Measurements from ENCODE around the gene DDI2. TPM values are rescaled to one million over a fixed set of nuclear protein-coding genes. Genes with fewer than 3 reads are reported as not detected.

DDI2 gene
- total and polyA plus RNA-seq, 9 of the 15 experiments (the other 6 are each of a cell fraction or from before 2014, with no cell fraction given) = 6.5 to 48.4 (median 21.2) TPM

- TF ChIP-seq, protein P1, sequence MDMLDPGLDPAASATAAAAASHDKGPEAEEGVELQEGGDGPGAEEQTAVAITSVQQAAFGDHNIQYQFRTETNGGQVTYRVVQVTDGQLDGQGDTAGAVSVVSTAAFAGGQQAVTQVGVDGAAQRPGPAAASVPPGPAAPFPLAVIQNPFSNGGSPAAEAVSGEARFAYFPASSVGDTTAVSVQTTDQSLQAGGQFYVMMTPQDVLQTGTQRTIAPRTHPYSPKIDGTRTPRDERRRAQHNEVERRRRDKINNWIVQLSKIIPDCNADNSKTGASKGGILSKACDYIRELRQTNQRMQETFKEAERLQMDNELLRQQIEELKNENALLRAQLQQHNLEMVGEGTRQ (CRISPR knock-in tag; IDR thresholded peaks at IDR 0.05) = no peak
- TF ChIP-seq POLR2AphosphoS5 (IDR thresholded peaks at IDR 0.05; ENCODE audit: control insufficient read depth, insufficient read depth, low read depth, low read length) = peak; percentile 54
- TF ChIP-seq, protein P2, sequence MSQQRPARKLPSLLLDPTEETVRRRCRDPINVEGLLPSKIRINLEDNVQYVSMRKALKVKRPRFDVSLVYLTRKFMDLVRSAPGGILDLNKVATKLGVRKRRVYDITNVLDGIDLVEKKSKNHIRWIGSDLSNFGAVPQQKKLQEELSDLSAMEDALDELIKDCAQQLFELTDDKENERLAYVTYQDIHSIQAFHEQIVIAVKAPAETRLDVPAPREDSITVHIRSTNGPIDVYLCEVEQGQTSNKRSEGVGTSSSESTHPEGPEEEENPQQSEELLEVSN (IDR thresholded peaks at IDR 0.05; ENCODE audit: borderline replicate concordance in 1 of 2, extremely low read depth in 1 of 2, insufficient read depth in 1 of 2, insufficient read length in 1 of 2, low read depth in 1 of 2, low read length in 1 of 2, poor library complexity in 1 of 2, severe bottlenecking in 1 of 2) = peak in 1 of 2 experiments; percentile 71
- no peak for TF ChIP-seq KLF1 (tag; IDR thresholded peaks at IDR 0.05)
- TF ChIP-seq HCFC1 (IDR thresholded peaks at IDR 0.05; ENCODE audit: low read depth, low read length) = peak; percentile 51; the same call in 1 of the 2 replicates
- no peak for TF ChIP-seq ZC3H8 (IDR thresholded peaks at IDR 0.05)
- no peak for TF ChIP-seq ZNF445 (CRISPR knock-in tag; IDR thresholded peaks at IDR 0.05; ENCODE audit: low read depth)
- TF ChIP-seq SIN3A (IDR thresholded peaks at IDR 0.05; ENCODE audit: borderline replicate concordance in 2 of 2, control insufficient read depth in 1 of 2, low read depth in 2 of 2, low read length in 2 of 2) = peak in 1 of 2 experiments; percentile 47; a peak in 1 of 4 replicates
- no peak for TF ChIP-seq ZNF165 (CRISPR knock-in tag; IDR thresholded peaks at IDR 0.05; ENCODE audit: borderline replicate concordance)
- 0 out of 2 replicates have a peak, but pooled peaks have one; percentile 7 for TF ChIP-seq SMAD4 (CRISPR knock-in tag; conservative IDR thresholded peaks at IDR 0.05)
- TF ChIP-seq ETV6 (IDR thresholded peaks at IDR 0.05; ENCODE audit: borderline replicate concordance in 1 of 2, low read depth in 2 of 2, low read length in 1 of 2) = no peak
- TF ChIP-seq ETV6 (CRISPR knock-in tag; IDR thresholded peaks at IDR 0.05; ENCODE audit: borderline replicate concordance) = no peak
- TF ChIP-seq ZNF384 (IDR thresholded peaks at IDR 0.05; ENCODE audit: low read depth, low read length) = no peak
- TF ChIP-seq UBTF (IDR thresholded peaks at IDR 0.05; ENCODE audit: borderline replicate concordance in 1 of 2, low read depth in 2 of 2, low read length in 2 of 2) = peak; percentile 90 to 93
- no peak for TF ChIP-seq ZNF589 (CRISPR knock-in tag; IDR thresholded peaks at IDR 0.05; ENCODE audit: low read depth)
- peak in 1 of 3 experiments; percentile 63; a peak in 1 of 6 replicates for TF ChIP-seq ZBTB11 (CRISPR knock-in tag; IDR thresholded peaks at IDR 0.05)
- TF ChIP-seq ATF7 (IDR thresholded peaks at IDR 0.05) = peak; percentile 16; the same call in 1 of the 2 replicates
- peak; percentile 22 for TF ChIP-seq HMGN3 (IDR thresholded peaks at IDR 0.05; ENCODE audit: borderline replicate concordance, extremely low read depth, insufficient read length, low read depth, low read length)
- peak; percentile 49 for TF ChIP-seq POLR2A (conservative IDR thresholded peaks at IDR 0.05)
- peak; percentile 81 for TF ChIP-seq GABPA (tag; conservative IDR thresholded peaks at IDR 0.05; ENCODE audit: low read depth)
Measured at GRCh38 chr1:15684042-15684461, 66.8 kb downstream of the DDI2 start, which contains the start of gene PLEKHM2 (continued).
